ENCODE measurements around the gene ATG9A. TPM values are rescaled to one million over a fixed set of nuclear protein-coding genes. Genes with fewer than 3 reads are reported as not detected.
A peak's percentile ranks its signal among the peaks of the same experiment; 100 is the strongest.

Gene ATG9A
- total and polyA plus RNA-seq, 2 donors (not counting 3 experiments of a cell fraction or from before 2014, with no cell fraction given) = 65.5 to 95.0 TPM

- no peaks in the 10 kb centered on the region for H3K27me3 ChIP-seq (ENCODE audit: control insufficient read depth in 2 of 2, insufficient read depth in 2 of 2, low read length in 2 of 2)
- no peaks in the 10 kb centered on the region for H4K20me1 ChIP-seq (replicated peaks; ENCODE audit: control insufficient read depth, extremely low read depth, insufficient read depth, low read length)
- H3K79me2 ChIP-seq (ENCODE audit: control insufficient read depth, insufficient read depth, low read length) = no peaks in the 10 kb centered on the region
- H3K9ac ChIP-seq (replicated peaks; ENCODE audit: extremely low read depth, insufficient read depth, low read length) = no peak overlapping the region
- H3K4me1 ChIP-seq (ENCODE audit: control insufficient read depth, extremely low read depth, insufficient read depth, low read length) = peaks cover 18% of the 10 kb centered on the region
- CTCF ChIA-PET = interaction anchor here (0.6 to 3.1 kb wide), 13 partner anchors 12 to 225 kb away, joined by 3 to 14 read pairs (median 6); partner anchors contain the start of genes ANKZF1, ATG9A, CNPPD1 and DNAJB2
- no peaks in the 10 kb centered on the region for H3K9me3 ChIP-seq (replicated peaks; ENCODE audit: control insufficient read depth, insufficient read depth, low read length)
- BruUV-seq (replicated peaks) = TSS peak; percentile 45
- POLR2A ChIA-PET = interaction anchor here (0.6 kb wide), 1 partner anchor 10 kb away, joined by 4 read pairs; no protein-coding TSS in a partner anchor
- DNase-seq (ENCODE audit: low read depth, low spot score) (no peak), FAIRE-seq (no peak)
- H3K27ac ChIP-seq (ENCODE audit: insufficient read depth, low read depth, low read length) = no peak overlapping the region
- peak overlapping the region; percentile 13 for H2AFZ ChIP-seq (ENCODE audit: low read depth, low read length)
- TF ChIP-seq EZH2 (IDR thresholded peaks at IDR 0.05; ENCODE audit: borderline replicate concordance, low read depth, low read length, severe bottlenecking) (no peak), POLR2A (IDR thresholded peaks at IDR 0.05; ENCODE audit: low read depth, low read length) (no peak), POLR2AphosphoS5 (IDR thresholded peaks at IDR 0.05; ENCODE audit: insufficient read depth, low read depth, low read length) (no peak), GATA2 (IDR thresholded peaks at IDR 0.05; ENCODE audit: insufficient read depth, insufficient read length, low read depth, low read length) (no peak), JUN (IDR thresholded peaks at IDR 0.05; ENCODE audit: borderline replicate concordance, insufficient read depth, insufficient read length, low read depth) (no peak), FOS (IDR thresholded peaks at IDR 0.05; ENCODE audit: borderline replicate concordance, insufficient read depth, low read length) (no peak), MAX (IDR thresholded peaks at IDR 0.05; ENCODE audit: insufficient read depth, insufficient read length) (no peak), MYC (IDR thresholded peaks at IDR 0.05; ENCODE audit: low read depth, low read length) (no peak), CTCF (IDR thresholded peaks at IDR 0.05; ENCODE audit: extremely low read depth in 1 of 2, insufficient read depth in 1 of 2, low read depth in 1 of 2, low read length in 2 of 2) (no peak)
- peak overlapping the region; percentile 7 to 83 (median 49) for H3K4me3 ChIP-seq (replicated peaks in 1 of 3; ENCODE audit: insufficient read depth in 1 of 3, low read depth in 1 of 3, low read length in 3 of 3)
- no peaks in the 10 kb centered on the region for H3K9me1 ChIP-seq (replicated peaks; ENCODE audit: control insufficient read depth, extremely low read depth, insufficient read depth, low read length)
- intact Hi-C loops (cut with micrococcal nuclease) = loop anchor here (1.0 to 2.0 kb wide), 3 partner anchors 11 to 181 kb away; partner anchors contain the start of genes ABCB6, GLB1L and STK16
- dilution Hi-C loops (cut with MboI; ENCODE audit: extremely low pct_ligation_motif_present, low sequenced_read_pairs) = no loop called here
- peaks cover 0 to 7% of the 10 kb centered on the region in 2 experiments for H3K36me3 ChIP-seq (ENCODE audit: control insufficient read depth in 2 of 2, extremely low read depth in 1 of 2, insufficient read depth in 2 of 2, low read length in 2 of 2)
- peak overlapping the region; percentile 71 for H3K4me2 ChIP-seq (ENCODE audit: insufficient read depth, low read length)
These were observed 22.1 kb downstream of the ATG9A start for GRCh38 chr2:219207134-219207883.

Data from endothelial cell of umbilical vein (primary cell).